Sigmoid colon (tissue), 7 donors: ENCODE results near the gene ACAD11. TPM values are rescaled to one million over a fixed set of nuclear protein-coding genes. Genes with fewer than 3 reads are reported as not detected.
"Not testable (repeated sequence)": the region's sequence is repeated elsewhere in the genome, so short reads cannot be mapped to it uniquely, and the experiment has no call there.

ENCODE experiments used
- DNase-seq: peaks from one replicate; pipeline ENCODE4 v3.0.0-alpha.2; 2019
- H3K27ac ChIP-seq, 4 donors: fragments of 200-600 bp; sonication (generic); one replicate each; pipeline ENCODE4 v1.5.1; 2016 to 2019; ENCODE audit warnings: mild to moderate bottlenecking in 1 of 4
- H3K27me3 ChIP-seq, 3 donors: fragments of 200-600 bp; sonication (generic); one replicate each; pipeline ENCODE4 v1.5.1; 2019; ENCODE audit warnings: mild to moderate bottlenecking in 1 of 3
- H3K36me3 ChIP-seq, 4 donors: fragments of 200-600 bp; sonication (generic); one replicate each; pipeline ENCODE4 v1.5.1; 2016 to 2019
- H3K4me1 ChIP-seq, 4 donors: fragments of 200-600 bp; sonication (generic); one replicate each; pipeline ENCODE4 v1.5.1; 2017 to 2019
- H3K4me3 ChIP-seq, 4 donors: fragments of 200-600 bp; sonication (generic); one replicate each; pipeline ENCODE4 v1.5.1; 2017 to 2019; ENCODE audit warnings: mild to moderate bottlenecking in 2 of 4, moderate library complexity in 1 of 4
- H3K9me3 ChIP-seq, 4 donors: fragments of 200-600 bp in 3 of 4; sonication (generic) in 3 of 4; one replicate each; pipeline versions ENCODE4 v1.5.1 to v1.6.1; 2013 to 2019
- CTCF ChIP-seq, 4 experiments: fragments of 450-650 bp in 3 of 4; fragments of 200-600 bp in 1 of 4; IDR thresholded peaks; one replicate each; pipeline ENCODE4 v1.5.1; 2016 to 2019; ENCODE audit warnings: antibody characterized with exemption in 4 of 4, mild to moderate bottlenecking in 3 of 4, moderate library complexity in 2 of 4
- EP300 ChIP-seq, 4 donors: sonication (generic); formaldehyde crosslinking; IDR thresholded peaks; one replicate each; pipeline ENCODE4 v1.6.1; 2017; ENCODE audit warnings: antibody characterized with exemption in 4 of 4
- POLR2A ChIP-seq, 2 donors: fragments of 450-650 bp; IDR thresholded peaks; one replicate each; pipeline ENCODE4 v1.6.1; 2016; ENCODE audit warnings: antibody characterized with exemption in 2 of 2, mild to moderate bottlenecking in 2 of 2, moderate library complexity in 2 of 2
- POLR2AphosphoS5 ChIP-seq, 4 donors: sonication (generic); formaldehyde crosslinking; IDR thresholded peaks; one replicate each; pipeline ENCODE4 v1.6.1; 2017; ENCODE audit warnings: antibody characterized with exemption in 4 of 4
- WGBS, 2 donors: extraction: QIAGEN DNeasy Blood & Tissue Kit; methylation state at CpG; one replicate each; pipeline ENCODE4 v1.1.7; 2013; 5-methylcytosine and 5-hydroxymethylcytosine counted together
- intact Hi-C: fragments of 100-400 bp; cut with DNase I; formaldehyde crosslinking; loops from one replicate; pipeline ENCODE4 v1.15.1; 2023
- polyA plus RNA-seq, 3 donors: library from polyadenylated mRNA; stranded (reverse); fragments of 200-250 nt; gene quantifications; one replicate each; pipeline ENCODE4 v1.2.3, GENCODE V29; 2013
- total RNA-seq, 4 donors: library from RNA; depleted of rRNA; stranded (reverse); fragments of >200 nt; gene quantifications; one replicate each; pipeline ENCODE4 v1.1.0, GENCODE V29; 2016
- donor health status: healthy with polysubstance abuse.
- donor health status: Bipolar disorder and iron deficiency.
- donor health status: healthy.

The ACAD11 gene
- total and polyA plus RNA-seq, 7 donors = 2.4 to 71.7 (median 26.8) TPM

GRCh38 chr3:132622761-132623160, 36.8 kb downstream of the ACAD11 start:
- WGBS, 2 donors = 91 to 94% methylated on average over 1 of the region's 1 CpG
- H3K9me3 ChIP-seq = no peaks in the 10 kb centered on the region
- H3K4me3 ChIP-seq = no peak overlapping the region
- no peak overlapping the region for H3K27ac ChIP-seq
- no peaks in the 10 kb centered on the region for H3K4me1 ChIP-seq
- DNase-seq = no peak
- TF ChIP-seq CTCF (IDR thresholded peaks at IDR 0.05) = no peak
- no peak for TF ChIP-seq EP300 (IDR thresholded peaks at IDR 0.05)
- no peak for TF ChIP-seq POLR2A (IDR thresholded peaks at IDR 0.05)
- no peak for TF ChIP-seq POLR2AphosphoS5 (IDR thresholded peaks at IDR 0.05)
- H3K36me3 ChIP-seq = peaks cover 5 to 43% (median 7%) of the 10 kb centered on the region in 4 donors
- intact Hi-C loops = no loop called here
- H3K27me3 ChIP-seq = no peaks in the 10 kb centered on the region

DNA sequence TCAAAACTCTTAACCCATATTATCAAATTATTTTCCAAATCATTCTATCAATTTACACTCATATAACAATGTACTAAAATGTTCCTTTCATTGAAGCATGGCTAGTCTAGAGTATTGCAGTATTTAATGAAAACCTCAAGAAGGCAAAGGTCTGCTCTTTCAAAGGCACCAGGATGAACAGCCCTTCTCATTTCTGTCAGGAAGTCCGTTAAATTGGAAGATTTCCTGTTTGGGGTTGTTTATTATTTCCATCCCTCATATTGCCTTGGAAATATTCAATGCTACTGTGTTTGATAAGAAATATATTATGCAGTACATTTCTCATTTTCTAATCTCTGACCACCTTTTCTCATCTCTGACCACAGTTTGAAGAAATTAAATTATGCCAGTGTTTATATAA, 37.5 kb downstream of the ACAD11 start:
- H3K27ac ChIP-seq = no peak overlapping the region
- H3K9me3 ChIP-seq = no peaks in the 10 kb centered on the region
- TF ChIP-seq CTCF (IDR thresholded peaks at IDR 0.05) (no peak), POLR2AphosphoS5 (IDR thresholded peaks at IDR 0.05) (no peak), POLR2A (IDR thresholded peaks at IDR 0.05) (no peak), EP300 (IDR thresholded peaks at IDR 0.05) (no peak)
- H3K27me3 ChIP-seq = no peaks in the 10 kb centered on the region
- H3K36me3 ChIP-seq = peaks cover 5 to 37% (median 7%) of the 10 kb centered on the region in 4 donors
- no peak for DNase-seq
- WGBS, 2 donors = 47 to 69% methylated on average over 1 of the region's 1 CpG
- no peaks in the 10 kb centered on the region for H3K4me1 ChIP-seq
- no peak overlapping the region for H3K4me3 ChIP-seq
- intact Hi-C loops = no loop called here

DNA sequence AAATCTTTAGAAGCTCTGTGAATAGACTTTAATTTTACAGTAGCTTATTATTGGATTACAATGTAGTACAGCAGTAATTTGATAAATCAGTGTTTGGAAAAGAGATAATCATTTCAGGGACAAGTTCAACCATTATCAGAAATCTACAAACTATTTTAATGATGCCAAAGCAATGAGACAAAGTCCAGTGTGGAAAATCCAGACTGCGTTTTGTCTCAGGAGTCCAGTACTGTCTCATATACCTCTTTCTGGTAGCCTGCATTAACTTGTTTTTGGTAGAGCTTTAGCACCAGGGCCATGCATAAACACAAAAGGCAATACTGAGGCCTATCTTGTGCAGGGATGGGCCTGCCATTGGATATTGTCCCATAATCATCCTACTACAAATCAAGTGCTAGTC, 42.8 kb downstream of the ACAD11 start:
- no peak overlapping the region for H3K27ac ChIP-seq
- H3K9me3 ChIP-seq = peaks cover 0 to 3% (median 0%) of the 10 kb centered on the region in 4 donors
- H3K4me3 ChIP-seq = no peak overlapping the region
- TF ChIP-seq POLR2AphosphoS5 (IDR thresholded peaks at IDR 0.05) (no peak), POLR2A (IDR thresholded peaks at IDR 0.05) (no peak)
- no peak for DNase-seq
- peaks cover 0 to 26% (median 0%) of the 10 kb centered on the region in 4 donors for H3K36me3 ChIP-seq
- H3K4me1 ChIP-seq = no peaks in the 10 kb centered on the region
- WGBS, 2 donors = 55 to 91% methylated on average over 1 of the region's 1 CpG
- intact Hi-C loops = no loop called here
- no peaks in the 10 kb centered on the region for H3K27me3 ChIP-seq

DNA sequence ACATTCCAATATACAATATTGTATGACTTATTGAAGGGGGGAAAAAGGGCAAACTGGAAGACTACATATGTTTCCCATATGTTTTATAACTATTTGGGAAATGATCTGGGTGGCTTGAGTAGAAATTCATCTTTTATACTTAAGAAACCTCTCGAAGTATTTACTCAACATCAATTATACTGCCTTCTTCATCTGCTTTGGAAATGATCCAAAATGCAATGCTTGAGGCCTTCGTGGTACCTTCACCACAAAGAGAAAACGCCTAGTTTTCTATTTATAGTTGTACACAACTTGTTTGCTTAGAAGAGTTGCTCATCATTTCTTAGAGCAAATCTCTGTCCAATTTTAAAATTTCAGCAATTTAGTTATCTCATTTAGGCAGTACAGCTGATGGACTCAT, 43.7 kb downstream of the ACAD11 start:
- H3K36me3 ChIP-seq = peaks cover 0 to 26% (median 0%) of the 10 kb centered on the region in 4 donors
- intact Hi-C loops = no loop called here

DNA sequence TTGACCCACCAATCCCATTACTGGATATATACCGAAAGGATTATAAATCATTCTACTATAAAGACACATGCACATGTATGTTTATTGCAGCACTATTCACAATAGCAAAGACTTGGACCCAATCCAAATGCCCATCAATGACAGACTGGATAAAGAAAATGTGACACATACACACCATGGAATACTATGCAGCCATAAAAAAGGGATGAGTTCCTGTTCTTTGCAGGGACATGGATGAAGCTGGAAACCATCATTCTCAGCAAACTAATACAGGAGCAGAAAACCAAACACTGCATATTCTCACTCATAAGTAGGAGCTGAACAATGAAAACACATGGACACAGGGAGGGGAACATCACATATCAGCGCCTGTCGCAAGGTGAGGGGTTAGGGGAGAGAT, 44.3 kb downstream of the ACAD11 start:
- H3K9me3 ChIP-seq, intact Hi-C loops, H3K4me3 ChIP-seq, DNase-seq, H3K4me1 ChIP-seq, H3K27me3 ChIP-seq, H3K27ac ChIP-seq: not testable (repeated sequence)
- WGBS, 2 donors = 97 to 98% methylated on average over 3 of the region's 3 CpGs
- H3K36me3 ChIP-seq = peaks cover 0 to 26% (median 0%) of the 10 kb centered on the region in 4 donors

More for the DNA sequence above, 43.7 kb downstream of the ACAD11 start:
- H3K27me3 ChIP-seq = no peaks in the 10 kb centered on the region
- H3K9me3 ChIP-seq = peaks cover 0 to 3% (median 0%) of the 10 kb centered on the region in 4 donors
- H3K4me1 ChIP-seq = no peaks in the 10 kb centered on the region
- no peak overlapping the region for H3K4me3 ChIP-seq
- TF ChIP-seq CTCF (IDR thresholded peaks at IDR 0.05) (no peak), POLR2AphosphoS5 (IDR thresholded peaks at IDR 0.05) (no peak), EP300 (IDR thresholded peaks at IDR 0.05) (no peak), POLR2A (IDR thresholded peaks at IDR 0.05) (no peak)
- WGBS, 2 donors = 57 to 71% methylated on average over 3 of the region's 3 CpGs
- no peak overlapping the region for H3K27ac ChIP-seq
- DNase-seq = no peak

GRCh38 chr3:132606620-132607019, 53.0 kb downstream of the ACAD11 start:
- intact Hi-C loops, H3K4me3 ChIP-seq, H3K27me3 ChIP-seq, H3K9me3 ChIP-seq, DNase-seq: not testable (repeated sequence)
- WGBS, 2 donors = 93 to 95% methylated on average over 8 of the region's 8 CpGs
- H3K36me3 ChIP-seq = peaks cover 0 to 17% (median 1%) of the 10 kb centered on the region in 4 donors
- H3K27ac ChIP-seq = peak overlapping the region in 2 of 4 donors; percentile 44 to 63
- H3K4me1 ChIP-seq = peaks cover 0 to 19% (median 7%) of the 10 kb centered on the region in 4 donors
